ENCODE results near the gene RNF34.

DNA sequence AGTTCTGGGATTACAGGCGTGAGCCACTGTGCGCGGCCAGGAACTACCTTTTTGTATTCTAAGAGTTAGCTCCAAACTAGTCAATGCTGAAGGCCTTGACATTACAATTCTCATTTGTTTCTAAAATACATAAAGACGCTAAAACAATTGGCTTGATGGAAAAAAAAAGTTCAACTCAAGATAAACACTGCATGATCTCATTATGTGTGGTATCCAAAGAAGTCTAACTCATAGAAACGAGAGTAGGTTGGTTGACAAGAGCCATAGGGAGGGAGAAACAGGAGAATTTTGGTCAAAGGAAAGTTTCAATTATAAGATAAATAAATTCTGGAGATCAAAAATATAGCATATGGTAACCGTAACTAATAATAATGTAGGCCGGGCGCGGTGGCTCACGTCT is 20.0 kb upstream of the RNF34 start:
- TF ChIP-seq, protein P1, sequence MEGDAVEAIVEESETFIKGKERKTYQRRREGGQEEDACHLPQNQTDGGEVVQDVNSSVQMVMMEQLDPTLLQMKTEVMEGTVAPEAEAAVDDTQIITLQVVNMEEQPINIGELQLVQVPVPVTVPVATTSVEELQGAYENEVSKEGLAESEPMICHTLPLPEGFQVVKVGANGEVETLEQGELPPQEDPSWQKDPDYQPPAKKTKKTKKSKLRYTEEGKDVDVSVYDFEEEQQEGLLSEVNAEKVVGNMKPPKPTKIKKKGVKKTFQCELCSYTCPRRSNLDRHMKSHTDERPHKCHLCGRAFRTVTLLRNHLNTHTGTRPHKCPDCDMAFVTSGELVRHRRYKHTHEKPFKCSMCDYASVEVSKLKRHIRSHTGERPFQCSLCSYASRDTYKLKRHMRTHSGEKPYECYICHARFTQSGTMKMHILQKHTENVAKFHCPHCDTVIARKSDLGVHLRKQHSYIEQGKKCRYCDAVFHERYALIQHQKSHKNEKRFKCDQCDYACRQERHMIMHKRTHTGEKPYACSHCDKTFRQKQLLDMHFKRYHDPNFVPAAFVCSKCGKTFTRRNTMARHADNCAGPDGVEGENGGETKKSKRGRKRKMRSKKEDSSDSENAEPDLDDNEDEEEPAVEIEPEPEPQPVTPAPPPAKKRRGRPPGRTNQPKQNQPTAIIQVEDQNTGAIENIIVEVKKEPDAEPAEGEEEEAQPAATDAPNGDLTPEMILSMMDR (IDR thresholded peaks at IDR 0.05): no peak
- TF ChIP-seq POLR2A (IDR thresholded peaks at IDR 0.05) (no peak), POLR2AphosphoS5 (IDR thresholded peaks at IDR 0.05) (no peak)
